Neutrophil (primary cell): ENCODE data around the gene TFRC.
"Not testable (repeated sequence)": the region's sequence is repeated elsewhere in the genome, so short reads cannot be mapped to it uniquely, and the experiment has no call there.

Source experiments
- H3K27ac ChIP-seq: fragments of 200-600 bp; sonication (generic); 2 replicates; pipeline ENCODE4 v1.5.1; 2016; ENCODE audit warnings: mild to moderate bottlenecking, moderate library complexity
- H3K27me3 ChIP-seq: fragments of 200-600 bp; sonication (generic); 2 replicates; pipeline ENCODE4 v1.6.0; 2016; ENCODE audit warnings: mild to moderate bottlenecking
- H3K36me3 ChIP-seq: fragments of 200-600 bp; sonication (generic); 2 replicates; pipeline ENCODE4 v1.5.1; 2017
- H3K4me1 ChIP-seq, 2 experiments: fragments of 200-600 bp in 1 of 2; sonication (generic) in 1 of 2; 1 replicate in 1 of 2; 2 replicates in 1 of 2; pipeline versions ENCODE4 v1.5.1 to v1.6.1; 2013 to 2016; ENCODE audit warnings: low read depth in 1 of 2, low read length in 1 of 2, mild to moderate bottlenecking in 1 of 2, moderate library complexity in 1 of 2; ENCODE audit not compliant: control insufficient read depth in 1 of 2, insufficient read depth in 1 of 2
- H3K4me3 ChIP-seq, 2 experiments: fragments of 200-600 bp in 1 of 2; sonication (generic) in 1 of 2; 1 replicate in 1 of 2; 2 replicates in 1 of 2; pipeline ENCODE4 v1.5.1; 2013 to 2016; ENCODE audit warnings: low read depth in 1 of 2, low read length in 1 of 2, mild to moderate bottlenecking in 1 of 2, moderate library complexity in 1 of 2
- H3K9me3 ChIP-seq: fragments of 200-600 bp; sonication (generic); 2 replicates; pipeline ENCODE4 v1.5.1; 2016
- TF ChIP-seq, protein P1 (sequence below): fragments of 200-600 bp; sonication (generic); IDR thresholded peaks from 2 replicates; pipeline ENCODE4 v1.5.1; 2016; ENCODE audit warnings: antibody characterized with exemption

Gene TFRC

GRCh38 chr3:196009456-196009855 lies 72.4 kb downstream of the TFRC start:
- no peak overlapping the region for H3K27ac ChIP-seq
- H3K9me3 ChIP-seq: no peaks in the 10 kb centered on the region
- H3K36me3 ChIP-seq: no peaks in the 10 kb centered on the region
- no peaks in the 10 kb centered on the region for H3K4me1 ChIP-seq
- no peak overlapping the region for H3K4me3 ChIP-seq
- H3K27me3 ChIP-seq: peaks cover 11% of the 10 kb centered on the region
- TF ChIP-seq, protein P1, sequence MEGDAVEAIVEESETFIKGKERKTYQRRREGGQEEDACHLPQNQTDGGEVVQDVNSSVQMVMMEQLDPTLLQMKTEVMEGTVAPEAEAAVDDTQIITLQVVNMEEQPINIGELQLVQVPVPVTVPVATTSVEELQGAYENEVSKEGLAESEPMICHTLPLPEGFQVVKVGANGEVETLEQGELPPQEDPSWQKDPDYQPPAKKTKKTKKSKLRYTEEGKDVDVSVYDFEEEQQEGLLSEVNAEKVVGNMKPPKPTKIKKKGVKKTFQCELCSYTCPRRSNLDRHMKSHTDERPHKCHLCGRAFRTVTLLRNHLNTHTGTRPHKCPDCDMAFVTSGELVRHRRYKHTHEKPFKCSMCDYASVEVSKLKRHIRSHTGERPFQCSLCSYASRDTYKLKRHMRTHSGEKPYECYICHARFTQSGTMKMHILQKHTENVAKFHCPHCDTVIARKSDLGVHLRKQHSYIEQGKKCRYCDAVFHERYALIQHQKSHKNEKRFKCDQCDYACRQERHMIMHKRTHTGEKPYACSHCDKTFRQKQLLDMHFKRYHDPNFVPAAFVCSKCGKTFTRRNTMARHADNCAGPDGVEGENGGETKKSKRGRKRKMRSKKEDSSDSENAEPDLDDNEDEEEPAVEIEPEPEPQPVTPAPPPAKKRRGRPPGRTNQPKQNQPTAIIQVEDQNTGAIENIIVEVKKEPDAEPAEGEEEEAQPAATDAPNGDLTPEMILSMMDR: no peak

DNA sequence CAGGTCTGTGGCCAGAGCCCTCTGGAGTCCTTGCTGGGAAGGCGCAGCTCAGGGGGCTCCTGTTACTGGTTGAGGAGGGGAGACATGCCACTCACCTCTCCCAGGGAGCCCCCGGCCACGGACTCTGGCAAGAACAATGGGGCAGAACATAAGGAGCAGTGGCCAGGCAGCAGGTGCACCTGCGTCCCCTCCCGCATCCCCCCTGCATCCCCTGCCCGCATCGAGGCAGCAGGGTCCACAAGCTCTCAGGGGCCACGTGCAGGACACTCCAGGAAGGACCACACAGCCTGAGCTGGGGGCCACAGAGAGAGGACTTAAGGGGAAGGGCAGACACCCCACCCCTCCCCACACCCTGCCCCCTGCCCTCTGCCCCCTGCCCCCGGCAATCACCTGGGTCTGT lies 73.0 kb downstream of the TFRC start:
- TF ChIP-seq, protein P1: no peak
- H3K4me1 ChIP-seq: no peaks in the 10 kb centered on the region

DNA sequence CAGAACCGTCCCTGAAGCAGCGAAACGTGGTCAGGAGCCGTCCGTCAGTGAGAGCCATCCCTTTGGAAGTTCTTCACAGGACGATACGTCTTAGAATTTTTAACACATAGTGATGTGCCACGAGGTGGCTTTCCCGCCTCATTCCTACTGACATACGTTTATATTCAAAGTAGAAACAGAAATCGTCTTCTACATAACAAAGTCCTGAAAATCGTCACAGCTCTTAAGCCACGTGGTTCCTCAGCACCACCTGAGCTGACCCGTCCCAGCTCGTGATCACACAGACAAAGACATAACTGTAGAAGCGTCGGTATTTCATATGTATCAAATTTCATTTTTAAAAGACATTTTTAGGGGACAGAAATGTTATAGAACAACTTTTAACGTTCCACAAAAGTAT lies 73.5 kb downstream of the TFRC start:
- H3K36me3 ChIP-seq: no peaks in the 10 kb centered on the region
- H3K9me3 ChIP-seq: no peaks in the 10 kb centered on the region
- no peak overlapping the region for H3K4me3 ChIP-seq
- H3K27ac ChIP-seq: no peak overlapping the region
- TF ChIP-seq, protein P1: no peak
- H3K4me1 ChIP-seq: no peaks in the 10 kb centered on the region
- peaks cover 19% of the 10 kb centered on the region for H3K27me3 ChIP-seq

More for the DNA sequence above, 73.0 kb downstream of the TFRC start:
- no peak overlapping the region for H3K4me3 ChIP-seq
- no peaks in the 10 kb centered on the region for H3K36me3 ChIP-seq
- H3K27ac ChIP-seq: no peak overlapping the region
- H3K9me3 ChIP-seq: no peaks in the 10 kb centered on the region
- peaks cover 15% of the 10 kb centered on the region for H3K27me3 ChIP-seq

- H3K36me3 ChIP-seq: no peaks in the 10 kb centered on the region
- no peak overlapping the region for H3K4me3 ChIP-seq
- H3K4me1 ChIP-seq: no peaks in the 10 kb centered on the region
- H3K27ac ChIP-seq: no peak overlapping the region
- TF ChIP-seq, protein P1: no peak
- peaks cover 23% of the 10 kb centered on the region for H3K27me3 ChIP-seq
- H3K9me3 ChIP-seq: no peaks in the 10 kb centered on the region
Observed at GRCh38 chr3:196007744-196008335, 74.0 kb downstream of the TFRC start.

- H3K27me3 ChIP-seq: peaks cover 37% of the 10 kb centered on the region
- not testable (repeated sequence) for H3K27ac ChIP-seq, H3K9me3 ChIP-seq, H3K36me3 ChIP-seq, H3K4me3 ChIP-seq, H3K4me1 ChIP-seq
Observed at GRCh38 chr3:196005338-196005737, 76.6 kb downstream of the TFRC start.

DNA sequence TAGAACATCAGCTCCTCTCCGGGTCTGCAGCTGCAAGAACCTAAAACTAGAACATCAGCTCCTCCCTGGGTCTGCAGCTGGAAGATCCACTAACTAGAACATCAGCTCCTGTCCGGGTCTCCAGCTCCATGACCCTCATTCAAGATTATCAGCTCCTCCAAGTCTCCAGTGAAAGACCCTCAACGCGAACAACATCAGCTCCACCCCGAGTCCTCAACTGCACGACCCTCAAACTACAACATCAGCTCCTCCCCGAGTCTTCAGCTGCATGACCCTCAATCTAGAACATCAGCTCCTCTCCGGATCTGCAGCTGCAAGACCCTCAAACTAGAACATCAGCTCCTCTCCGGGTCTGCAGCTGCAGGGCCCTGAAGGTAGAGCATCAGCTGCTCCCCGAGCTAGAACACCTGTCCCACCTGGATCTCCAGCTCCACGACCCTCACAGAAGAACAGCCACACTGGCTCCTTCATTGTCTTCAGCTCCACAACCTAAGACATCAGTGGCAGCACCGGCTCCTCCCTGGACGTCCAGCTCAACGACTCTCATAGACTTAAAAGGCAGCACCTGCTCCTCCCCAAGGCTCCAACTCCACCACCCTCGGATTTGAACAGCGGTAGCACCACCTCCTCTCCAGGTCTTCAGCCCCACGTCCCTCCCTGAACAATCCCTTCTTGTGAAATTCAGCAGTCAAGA lies 77.4 kb downstream of the TFRC start:
- H3K27me3 ChIP-seq: peaks cover 34% of the 10 kb centered on the region
- H3K4me1 ChIP-seq, H3K9me3 ChIP-seq, H3K27ac ChIP-seq, H3K36me3 ChIP-seq, H3K4me3 ChIP-seq: not testable (repeated sequence)
